ENCODE measurements around the gene SLC6A11.

- TF ChIP-seq TAF1 (IDR thresholded peaks at IDR 0.05; ENCODE audit: borderline replicate concordance, low read depth, low read length) = no peak
- TF ChIP-seq POLR2A (IDR thresholded peaks at IDR 0.05; ENCODE audit: low read depth, low read length) = no peak
- TF ChIP-seq POLR2AphosphoS5 (IDR thresholded peaks at IDR 0.05; ENCODE audit: low read depth, low read length) = no peak
Observed at GRCh38 chr3:10768708-10769394, 47.2 kb upstream of the SLC6A11 start.

All from GM12892 (cell line).